ENCODE results near the gene CCNF.

- no peak for TF ChIP-seq SUZ12 (IDR thresholded peaks at IDR 0.05; ENCODE audit: extremely low read depth, insufficient read depth, insufficient read length)
- TF ChIP-seq ZNF274 (IDR thresholded peaks at IDR 0.05; ENCODE audit: low read depth, low read length): no peak
- TF ChIP-seq YY1 (IDR thresholded peaks at IDR 0.05; ENCODE audit: insufficient read depth, insufficient read length): no peak
Observed at GRCh38 chr16:2482708-2483534, 53.7 kb downstream of the CCNF start.

All from NT2/D1 (cell line).